Activated naive CD4-positive, alpha-beta T cell treated with anti-CD3 and anti-CD28 coated beads, Interleukin-2, amount 50 U/mL, for 72 hours (primary cell): ENCODE results near the gene PGBD5. TPM values are rescaled to one million over a fixed set of nuclear protein-coding genes. Genes with fewer than 3 reads are reported as not detected.
"Not testable (repeated sequence)": the region's sequence is repeated elsewhere in the genome, so short reads cannot be mapped to it uniquely, and the experiment has no call there.

Experiments
- ATAC-seq, 2 donors: fragments of 150-1000 bp; cut with Tn5 transposase; 2 replicates each; pipeline ENCODE4 v1.10.0; 2021; ENCODE audit warnings: mild to moderate bottlenecking in 2 of 2, moderate library complexity in 2 of 2
- DNase-seq, 2 donors: peaks; one replicate each; pipeline ENCODE4 v3.0.0; 2021 to 2022; ENCODE audit warnings: low spot score in 2 of 2
- H3K27ac Mint-ChIP-seq, 2 donors: one replicate each; pipeline ENCODE4 v1.8.0; 2022; ENCODE audit warnings: mild to moderate bottlenecking in 2 of 2, mixed read lengths in 2 of 2
- H3K36me3 Mint-ChIP-seq, 2 donors: one replicate each; pipeline ENCODE4 v1.8.0; 2022; ENCODE audit warnings: mixed read lengths in 2 of 2
- H3K9me3 Mint-ChIP-seq, 2 donors: one replicate each; pipeline ENCODE4 v1.8.0; 2022; ENCODE audit warnings: mixed read lengths in 2 of 2
- total RNA-seq, 2 donors: library from RNA; stranded (reverse); gene quantifications; one replicate each; pipeline ENCODE4 v1.2.3, GENCODE V29; 2022

The PGBD5 gene
- total RNA-seq, result under 1 TPM in 1 of 2 donors, not detected in 1; 0.10 TPM

- peaks cover 6 to 23% of the 10 kb centered on the region in 2 donors for H3K36me3 Mint-ChIP-seq
Measured at GRCh38 chr1:230426246-230427093, at the start of gene PGBD5. Gene PGBD5 (minus strand): TSS chr1:230426332. CDS start chr1:230425928, 404 bp downstream.

GRCh38 chr1:230474924-230475323 is 48.8 kb upstream of the PGBD5 start:
- DNase-seq, H3K27ac Mint-ChIP-seq: not testable (repeated sequence)

More at GRCh38 chr1:230426246-230427093, at the start of gene PGBD5:
- peak; percentile 59 to 77 for DNase-seq
- peak; percentile 86 to 93 for ATAC-seq
- no peak within 1 kb of the TSS for H3K27ac Mint-ChIP-seq
- peaks cover 4% of the 10 kb centered on the region in 2 donors for H3K9me3 Mint-ChIP-seq

GRCh38 chr1:230470750-230471149 is 44.6 kb upstream of the PGBD5 start:
- not testable (repeated sequence) for H3K27ac Mint-ChIP-seq
- peaks cover 7 to 13% of the 10 kb centered on the region in 2 donors for H3K9me3 Mint-ChIP-seq

More at GRCh38 chr1:230474924-230475323, 48.8 kb upstream of the PGBD5 start:
- H3K36me3 Mint-ChIP-seq, result peaks cover 0 to 13% of the 10 kb centered on the region in 2 donors
- not testable (repeated sequence) for H3K9me3 Mint-ChIP-seq, ATAC-seq

GRCh38 chr1:230469271-230469670 is 43.1 kb upstream of the PGBD5 start:
- no peak for DNase-seq
- Mint-ChIP-seq H3K27ac (no peak overlapping the region), H3K36me3 (peaks cover 0 to 12% of the 10 kb centered on the region in 2 donors), H3K9me3 (peaks cover 7 to 13% of the 10 kb centered on the region in 2 donors)
- no peak for ATAC-seq

More at GRCh38 chr1:230470750-230471149, 44.6 kb upstream of the PGBD5 start:
- H3K36me3 Mint-ChIP-seq, result peaks cover 0 to 19% of the 10 kb centered on the region in 2 donors
- DNase-seq, ATAC-seq: not testable (repeated sequence)

GRCh38 chr1:230465691-230466090 is 39.6 kb upstream of the PGBD5 start:
- no peak overlapping the region for H3K27ac Mint-ChIP-seq
- ATAC-seq (no peak), DNase-seq (no peak)
- peaks cover 5 to 8% of the 10 kb centered on the region in 2 donors for H3K9me3 Mint-ChIP-seq
- peaks cover 0 to 6% of the 10 kb centered on the region in 2 donors for H3K36me3 Mint-ChIP-seq

- no peak overlapping the region for H3K27ac Mint-ChIP-seq
- peaks cover 5 to 11% of the 10 kb centered on the region in 2 donors for H3K9me3 Mint-ChIP-seq
- H3K36me3 Mint-ChIP-seq, result peaks cover 0 to 5% of the 10 kb centered on the region in 2 donors
- ATAC-seq, result no peak
- DNase-seq, result no peak
Measured at GRCh38 chr1:230464671-230465070, 38.5 kb upstream of the PGBD5 start.

- ATAC-seq (no peak), DNase-seq (no peak)
- H3K36me3 Mint-ChIP-seq, result no peaks in the 10 kb centered on the region
- H3K9me3 Mint-ChIP-seq, result peaks cover 0 to 5% of the 10 kb centered on the region in 2 donors
- no peak overlapping the region for H3K27ac Mint-ChIP-seq
Measured at GRCh38 chr1:230463760-230464159, 37.6 kb upstream of the PGBD5 start.

GRCh38 chr1:230463326-230463725 is 37.2 kb upstream of the PGBD5 start:
- H3K27ac Mint-ChIP-seq, result no peak overlapping the region
- no peaks in the 10 kb centered on the region for H3K36me3 Mint-ChIP-seq
- H3K9me3 Mint-ChIP-seq, result peaks cover 0 to 5% of the 10 kb centered on the region in 2 donors
- ATAC-seq (no peak), DNase-seq (no peak)

GRCh38 chr1:230459465-230459864 is 33.3 kb upstream of the PGBD5 start:
- ATAC-seq, result no peak
- Mint-ChIP-seq H3K27ac (no peak overlapping the region), H3K9me3 (peaks cover 0 to 5% of the 10 kb centered on the region in 2 donors)

GRCh38 chr1:230458509-230458908 is 32.4 kb upstream of the PGBD5 start:
- ATAC-seq (no peak), DNase-seq (no peak)
- H3K36me3 Mint-ChIP-seq, result no peaks in the 10 kb centered on the region
- no peak overlapping the region for H3K27ac Mint-ChIP-seq
- peaks cover 0 to 5% of the 10 kb centered on the region in 2 donors for H3K9me3 Mint-ChIP-seq

More at GRCh38 chr1:230459465-230459864, 33.3 kb upstream of the PGBD5 start:
- H3K36me3 Mint-ChIP-seq, result no peaks in the 10 kb centered on the region
- no peak for DNase-seq

GRCh38 chr1:230456478-230456877 is 30.3 kb upstream of the PGBD5 start:
- H3K27ac Mint-ChIP-seq, result no peak overlapping the region
- H3K9me3 Mint-ChIP-seq, result peaks cover 0 to 5% of the 10 kb centered on the region in 2 donors
- H3K36me3 Mint-ChIP-seq, result no peaks in the 10 kb centered on the region
- DNase-seq (no peak), ATAC-seq (no peak)

GRCh38 chr1:230455291-230455690 is 29.2 kb upstream of the PGBD5 start:
- Mint-ChIP-seq H3K27ac (no peak overlapping the region), H3K9me3 (peaks cover 0 to 3% of the 10 kb centered on the region in 2 donors), H3K36me3 (no peaks in the 10 kb centered on the region)
- DNase-seq (no peak), ATAC-seq (no peak)

- ATAC-seq, result no peak
- Mint-ChIP-seq H3K27ac (no peak overlapping the region), H3K9me3 (no peaks in the 10 kb centered on the region), H3K36me3 (no peaks in the 10 kb centered on the region)
- DNase-seq, result no peak
Measured at GRCh38 chr1:230453377-230453776, 27.2 kb upstream of the PGBD5 start.

- H3K27ac Mint-ChIP-seq, result no peak overlapping the region
- H3K9me3 Mint-ChIP-seq, result peaks cover 0 to 4% of the 10 kb centered on the region in 2 donors
- DNase-seq (no peak), ATAC-seq (no peak)
- no peaks in the 10 kb centered on the region for H3K36me3 Mint-ChIP-seq
Measured at GRCh38 chr1:230441183-230442029, 15.3 kb upstream of the PGBD5 start.

- Mint-ChIP-seq H3K36me3 (no peaks in the 10 kb centered on the region), H3K27ac (no peak overlapping the region), H3K9me3 (peaks cover 0 to 4% of the 10 kb centered on the region in 2 donors)
- DNase-seq (no peak), ATAC-seq (no peak)
Measured at GRCh38 chr1:230435108-230435507, 9.0 kb upstream of the PGBD5 start.

- Mint-ChIP-seq H3K9me3 (peaks cover 4% of the 10 kb centered on the region in 2 donors), H3K27ac (no peak overlapping the region), H3K36me3 (peaks cover 6 to 13% of the 10 kb centered on the region in 2 donors)
- no peak for DNase-seq
- no peak for ATAC-seq
Measured at GRCh38 chr1:230431527-230431926, 5.4 kb upstream of the PGBD5 start.

GRCh38 chr1:230430499-230430898 is 4.4 kb upstream of the PGBD5 start:
- ATAC-seq, result no peak
- Mint-ChIP-seq H3K36me3 (peaks cover 6 to 13% of the 10 kb centered on the region in 2 donors), H3K27ac (no peak overlapping the region), H3K9me3 (peaks cover 4% of the 10 kb centered on the region in 2 donors)
- DNase-seq, result no peak
